Measurements from ENCODE around the gene CTSW.

The CTSW gene

GRCh38 chr11:65922565-65922964 is 42.9 kb downstream of the CTSW start:
- Histone ChIP-seq H3K9me2 (replicated peaks; ENCODE audit: insufficient read depth, low read length) (no peaks in the 10 kb centered on the region), H3F3A (ENCODE audit: insufficient read depth) (no peaks in the 10 kb centered on the region), H3K27ac (ENCODE audit: low read depth, low read length) (no peak overlapping the region), H3K27me3 (ENCODE audit: low read length) (no peaks in the 10 kb centered on the region), H2AFZ (ENCODE audit: low read depth, low read length, severe bottlenecking) (no peak overlapping the region), H3K79me2 (ENCODE audit: insufficient read depth, low read length) (no peaks in the 10 kb centered on the region), H3K4me2 (ENCODE audit: low read depth, low read length, poor library complexity, severe bottlenecking) (no peak overlapping the region), H3K9ac (ENCODE audit: low read length) (no peak overlapping the region), H3K36me3 (ENCODE audit: low read length) (no peaks in the 10 kb centered on the region), H3K9me3 (ENCODE audit: insufficient read depth, low read length) (no peaks in the 10 kb centered on the region), H4K20me1 (ENCODE audit: low read depth, low read length) (no peaks in the 10 kb centered on the region), H3K4me3 (ENCODE audit: insufficient read depth, low read length, poor library complexity, severe bottlenecking) (no peak overlapping the region)
- no peak for TF ChIP-seq EZH2phosphoT487 (conservative IDR thresholded peaks at IDR 0.05; ENCODE audit: low read length)
- no peak for TF ChIP-seq CTCF (IDR thresholded peaks at IDR 0.05; ENCODE audit: insufficient read depth, low read length, poor library complexity, severe bottlenecking)

- no peak overlapping the region for H3K4me2 ChIP-seq (ENCODE audit: low read depth, low read length, poor library complexity, severe bottlenecking)
- TF ChIP-seq CTCF (IDR thresholded peaks at IDR 0.05; ENCODE audit: insufficient read depth, low read length, poor library complexity, severe bottlenecking) = no peak
- TF ChIP-seq EZH2phosphoT487 (conservative IDR thresholded peaks at IDR 0.05; ENCODE audit: low read length) = no peak
- H3K9ac ChIP-seq (ENCODE audit: low read length) = no peak overlapping the region
- H2AFZ ChIP-seq (ENCODE audit: low read depth, low read length, severe bottlenecking) = no peak overlapping the region
- no peaks in the 10 kb centered on the region for H3K9me2 ChIP-seq (replicated peaks; ENCODE audit: insufficient read depth, low read length)
- no peaks in the 10 kb centered on the region for H3F3A ChIP-seq (ENCODE audit: insufficient read depth)
- H3K27ac ChIP-seq (ENCODE audit: low read depth, low read length) = no peak overlapping the region
- no peak overlapping the region for H3K4me3 ChIP-seq (ENCODE audit: insufficient read depth, low read length, poor library complexity, severe bottlenecking)
- H3K9me3 ChIP-seq (ENCODE audit: insufficient read depth, low read length) = no peaks in the 10 kb centered on the region
- no peaks in the 10 kb centered on the region for H4K20me1 ChIP-seq (ENCODE audit: low read depth, low read length)
- H3K36me3 ChIP-seq (ENCODE audit: low read length) = no peaks in the 10 kb centered on the region
- H3K27me3 ChIP-seq (ENCODE audit: low read length) = no peaks in the 10 kb centered on the region
- no peaks in the 10 kb centered on the region for H3K79me2 ChIP-seq (ENCODE audit: insufficient read depth, low read length)
Measured at GRCh38 chr11:65925397-65925796, 45.8 kb downstream of the CTSW start.

- H3K9ac ChIP-seq (ENCODE audit: low read length) = no peak overlapping the region
- no peaks in the 10 kb centered on the region for H3K9me3 ChIP-seq (ENCODE audit: insufficient read depth, low read length)
- H2AFZ ChIP-seq (ENCODE audit: low read depth, low read length, severe bottlenecking) = peak overlapping the region; percentile 19
- no peak overlapping the region for H3K4me3 ChIP-seq (ENCODE audit: insufficient read depth, low read length, poor library complexity, severe bottlenecking)
- H3K4me2 ChIP-seq (ENCODE audit: low read depth, low read length, poor library complexity, severe bottlenecking) = peak overlapping the region; percentile 24
- H3K36me3 ChIP-seq (ENCODE audit: low read length) = no peaks in the 10 kb centered on the region
- no peaks in the 10 kb centered on the region for H3F3A ChIP-seq (ENCODE audit: insufficient read depth)
- no peak overlapping the region for H3K27ac ChIP-seq (ENCODE audit: low read depth, low read length)
- H3K9me2 ChIP-seq (replicated peaks; ENCODE audit: insufficient read depth, low read length) = no peaks in the 10 kb centered on the region
- H3K27me3 ChIP-seq (ENCODE audit: low read length) = no peaks in the 10 kb centered on the region
- H3K79me2 ChIP-seq (ENCODE audit: insufficient read depth, low read length) = no peaks in the 10 kb centered on the region
- TF ChIP-seq EZH2phosphoT487 (conservative IDR thresholded peaks at IDR 0.05; ENCODE audit: low read length) (no peak), CTCF (IDR thresholded peaks at IDR 0.05; ENCODE audit: insufficient read depth, low read length, poor library complexity, severe bottlenecking) (no peak)
- H4K20me1 ChIP-seq (ENCODE audit: low read depth, low read length) = no peaks in the 10 kb centered on the region
Measured at GRCh38 chr11:65927904-65928397, 48.3 kb downstream of the CTSW start.

All from SU-DHL-6 (cell line).